ENCODE data around the gene CLK2. TPM values are rescaled to one million over a fixed set of nuclear protein-coding genes. Genes with fewer than 3 reads are reported as not detected.
A peak's percentile ranks its signal among the peaks of the same experiment; 100 is the strongest.

CLK2 gene
- total and polyA plus RNA-seq, 9 of the 15 experiments (the other 6 are each of a cell fraction or from before 2014, with no cell fraction given), result 13.5 to 81.4 (median 39.6) TPM

DNA sequence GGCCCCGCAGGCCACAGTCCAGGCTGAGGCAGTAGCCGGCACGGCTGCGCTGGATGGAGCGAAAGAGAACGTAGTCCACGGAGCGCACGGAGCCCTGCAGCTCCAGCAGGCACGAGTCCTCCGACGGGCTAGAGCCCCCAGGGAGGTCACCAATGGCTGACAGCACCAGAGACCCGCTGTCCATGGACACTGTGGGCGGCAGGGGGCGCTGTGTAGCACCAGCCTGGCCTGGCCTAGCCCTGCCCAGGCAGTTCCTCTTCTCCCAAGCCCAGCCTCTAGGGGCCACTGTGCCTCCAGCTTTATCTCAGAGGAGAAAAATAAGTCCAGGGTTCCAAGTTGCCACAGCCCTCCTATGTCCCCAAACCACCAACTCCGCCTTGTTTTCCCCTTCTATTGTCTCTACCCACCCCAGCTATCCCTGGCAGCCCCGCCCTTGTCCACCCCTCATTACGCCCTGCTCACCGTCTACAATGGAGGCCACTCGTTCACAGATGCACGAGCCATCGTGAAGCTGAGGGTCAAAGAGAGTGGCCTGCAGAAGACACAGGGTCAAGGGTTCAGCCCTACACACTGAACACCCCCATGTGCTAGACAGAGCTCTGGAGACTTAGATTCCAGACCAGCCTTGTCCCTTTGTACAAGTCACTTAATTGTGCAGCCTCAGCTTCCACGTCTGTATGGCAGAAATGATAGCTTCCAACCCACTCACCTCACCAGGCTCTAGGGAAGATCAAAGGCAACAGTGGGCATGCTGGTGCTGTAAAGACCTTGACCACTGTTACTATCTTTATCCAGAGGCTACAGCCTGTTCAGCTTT is 22.5 kb downstream of the CLK2 start (continued):
- TF ChIP-seq TCFL5 (CRISPR knock-in tag; conservative IDR thresholded peaks at IDR 0.05) (no peak), PTRF (tag; IDR thresholded peaks at IDR 0.05) (no peak), TBP (optimal IDR thresholded peaks at IDR 0.05; ENCODE audit: low read depth, low read length) (peak; percentile 52), SMARCA4 (IDR thresholded peaks at IDR 0.05) (0 out of 2 replicates have a peak, but pooled peaks have one; percentile 20), SPI1 (IDR thresholded peaks at IDR 0.05; ENCODE audit: borderline replicate concordance, low read depth, low read length) (peak; percentile 99), UBTF (IDR thresholded peaks at IDR 0.05; ENCODE audit: borderline replicate concordance in 1 of 2, low read depth in 2 of 2, low read length in 2 of 2) (0 out of 4 replicates have a peak, but pooled peaks of 1 of the 2 experiments have one; percentile 19), STAG1 (CRISPR knock-in tag; IDR thresholded peaks at IDR 0.05; ENCODE audit: borderline replicate concordance) (peak; percentile 93), E2F8 (IDR thresholded peaks at IDR 0.05; ENCODE audit: low read depth, partially characterized antibody) (peak; percentile 59), POLR2G (IDR thresholded peaks at IDR 0.05; ENCODE audit: low read depth, low read length) (peak; percentile 60), ZBTB7A (IDR thresholded peaks at IDR 0.05; ENCODE audit: borderline replicate concordance, control insufficient read depth, low read depth, low read length) (peak; percentile 95), NEUROD1 (IDR thresholded peaks at IDR 0.05; ENCODE audit: borderline replicate concordance, low read depth, low read length, partially characterized antibody) (peak; percentile 49), AFF1 (IDR thresholded peaks at IDR 0.05; ENCODE audit: low read depth in 1 of 2, partially characterized antibody in 2 of 2) (no peak)
- TF ChIP-seq, protein P1, sequence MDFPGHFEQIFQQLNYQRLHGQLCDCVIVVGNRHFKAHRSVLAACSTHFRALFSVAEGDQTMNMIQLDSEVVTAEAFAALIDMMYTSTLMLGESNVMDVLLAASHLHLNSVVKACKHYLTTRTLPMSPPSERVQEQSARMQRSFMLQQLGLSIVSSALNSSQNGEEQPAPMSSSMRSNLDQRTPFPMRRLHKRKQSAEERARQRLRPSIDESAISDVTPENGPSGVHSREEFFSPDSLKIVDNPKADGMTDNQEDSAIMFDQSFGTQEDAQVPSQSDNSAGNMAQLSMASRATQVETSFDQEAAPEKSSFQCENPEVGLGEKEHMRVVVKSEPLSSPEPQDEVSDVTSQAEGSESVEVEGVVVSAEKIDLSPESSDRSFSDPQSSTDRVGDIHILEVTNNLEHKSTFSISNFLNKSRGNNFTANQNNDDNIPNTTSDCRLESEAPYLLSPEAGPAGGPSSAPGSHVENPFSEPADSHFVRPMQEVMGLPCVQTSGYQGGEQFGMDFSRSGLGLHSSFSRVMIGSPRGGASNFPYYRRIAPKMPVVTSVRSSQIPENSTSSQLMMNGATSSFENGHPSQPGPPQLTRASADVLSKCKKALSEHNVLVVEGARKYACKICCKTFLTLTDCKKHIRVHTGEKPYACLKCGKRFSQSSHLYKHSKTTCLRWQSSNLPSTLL (IDR thresholded peaks at IDR 0.05), result no peak
